Upper lobe of left lung (tissue), 4 donors: Measurements from ENCODE around the gene C7.
A peak's percentile ranks its signal among the peaks of the same experiment; 100 is the strongest.

Source experiments
- EP300 ChIP-seq, 4 donors: sonication (generic); formaldehyde crosslinking; IDR thresholded peaks; one replicate each; pipeline ENCODE4 v1.5.1; 2017; ENCODE audit warnings: antibody characterized with exemption in 4 of 4, control low read depth in 2 of 4
- POLR2A ChIP-seq, 4 donors: fragments of 450-650 bp; IDR thresholded peaks; one replicate each; pipeline ENCODE4 v1.5.1; 2016 to 2017; ENCODE audit warnings: antibody characterized with exemption in 4 of 4, mild to moderate bottlenecking in 2 of 4
- TF ChIP-seq, protein P1 (sequence below), 6 experiments: fragments of 450-650 bp in 4 of 6; fragments of 200-600 bp in 2 of 6; sonication (generic) in 2 of 6; IDR thresholded peaks; one replicate each; pipeline ENCODE4 v1.5.1; 2016 to 2019; ENCODE audit warnings: antibody characterized with exemption in 6 of 6

DNA sequence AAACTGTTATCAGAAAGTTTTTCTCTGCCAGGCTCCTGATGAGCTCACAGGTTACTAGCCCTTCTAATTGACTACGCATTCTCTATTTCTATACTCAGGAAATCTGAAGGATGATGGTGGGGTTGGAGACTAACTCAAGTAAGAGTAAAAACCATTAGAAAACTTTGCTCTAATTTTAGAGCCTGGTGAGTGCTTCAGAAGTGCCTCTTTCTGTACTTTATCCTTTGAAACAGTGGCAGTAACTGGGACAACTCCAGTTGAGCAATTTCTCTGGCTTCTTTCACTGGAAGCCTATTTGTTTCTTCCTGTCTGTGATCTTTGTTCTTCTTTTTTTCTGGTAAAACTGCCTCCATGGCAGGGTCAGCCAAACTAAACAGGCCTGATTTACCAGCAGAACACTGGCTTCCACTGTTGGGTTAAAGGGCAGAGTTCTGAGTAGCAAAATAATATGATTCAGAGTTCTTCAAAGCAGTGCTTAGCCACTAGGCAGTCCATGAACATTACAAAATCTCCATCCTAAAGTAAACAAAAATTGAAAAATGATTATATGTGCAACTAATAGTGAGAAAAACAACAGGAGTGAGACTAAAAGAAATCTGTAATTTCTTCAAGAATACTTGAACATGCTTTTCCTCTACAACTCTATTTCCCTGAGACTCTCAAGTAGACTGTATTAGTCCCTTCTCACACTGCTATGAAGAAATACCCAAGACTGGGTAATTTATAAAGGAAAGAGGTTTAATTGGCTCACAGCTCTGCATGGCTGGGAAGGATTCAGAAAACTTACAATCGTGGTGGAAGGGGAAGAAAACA is 82.1 kb downstream of the C7 start:
- TF ChIP-seq, protein P1, sequence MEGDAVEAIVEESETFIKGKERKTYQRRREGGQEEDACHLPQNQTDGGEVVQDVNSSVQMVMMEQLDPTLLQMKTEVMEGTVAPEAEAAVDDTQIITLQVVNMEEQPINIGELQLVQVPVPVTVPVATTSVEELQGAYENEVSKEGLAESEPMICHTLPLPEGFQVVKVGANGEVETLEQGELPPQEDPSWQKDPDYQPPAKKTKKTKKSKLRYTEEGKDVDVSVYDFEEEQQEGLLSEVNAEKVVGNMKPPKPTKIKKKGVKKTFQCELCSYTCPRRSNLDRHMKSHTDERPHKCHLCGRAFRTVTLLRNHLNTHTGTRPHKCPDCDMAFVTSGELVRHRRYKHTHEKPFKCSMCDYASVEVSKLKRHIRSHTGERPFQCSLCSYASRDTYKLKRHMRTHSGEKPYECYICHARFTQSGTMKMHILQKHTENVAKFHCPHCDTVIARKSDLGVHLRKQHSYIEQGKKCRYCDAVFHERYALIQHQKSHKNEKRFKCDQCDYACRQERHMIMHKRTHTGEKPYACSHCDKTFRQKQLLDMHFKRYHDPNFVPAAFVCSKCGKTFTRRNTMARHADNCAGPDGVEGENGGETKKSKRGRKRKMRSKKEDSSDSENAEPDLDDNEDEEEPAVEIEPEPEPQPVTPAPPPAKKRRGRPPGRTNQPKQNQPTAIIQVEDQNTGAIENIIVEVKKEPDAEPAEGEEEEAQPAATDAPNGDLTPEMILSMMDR (IDR thresholded peaks at IDR 0.05): no peak
- TF ChIP-seq EP300 (IDR thresholded peaks at IDR 0.05) (peak in 2 of 4 donors; percentile 55 to 76), POLR2A (IDR thresholded peaks at IDR 0.05) (no peak)
